ENCODE data around the gene CDH4. TPM values are rescaled to one million over a fixed set of nuclear protein-coding genes. Genes with fewer than 3 reads are reported as not detected.
"Not testable (repeated sequence)": the region's sequence is repeated elsewhere in the genome, so short reads cannot be mapped to it uniquely, and the experiment has no call there.

Gene CDH4
- polyA plus RNA-seq, 1 experiment: 1.5 TPM

DNA sequence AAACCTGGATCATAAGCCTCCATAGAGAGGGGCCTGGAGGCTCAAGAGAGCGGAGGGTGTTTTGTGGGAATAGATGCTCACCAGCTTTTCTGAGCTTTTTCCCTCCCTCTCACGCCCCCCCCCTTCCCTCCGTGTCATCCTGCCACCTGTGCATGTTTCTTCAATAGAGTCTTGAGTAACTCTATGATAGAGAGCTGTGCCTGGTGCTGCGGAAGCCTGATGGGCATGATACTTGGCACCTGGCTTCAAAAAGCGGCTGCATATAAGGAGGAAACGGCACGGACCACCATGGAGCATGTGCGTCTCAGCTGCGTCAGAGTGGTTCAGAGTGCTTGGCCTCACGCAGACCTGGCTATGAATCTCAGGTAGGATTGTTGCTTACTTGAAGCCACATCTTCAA, 198.9 kb downstream of the CDH4 start:
- ChIA-PET POLR2A (no interaction called here), CTCF (no interaction called here)
- Histone ChIP-seq H3K4me3 (ENCODE audit: low read depth, low read length) (no peak overlapping the region), H3K36me3 (ENCODE audit: control insufficient read depth, insufficient read depth, low read length) (no peaks in the 10 kb centered on the region), H3K27me3 (ENCODE audit: control insufficient read depth, insufficient read depth, low read length) (no peaks in the 10 kb centered on the region)
- no peak for DNase-seq (ENCODE audit: low read depth)
- no peak for TF ChIP-seq CTCF (IDR thresholded peaks at IDR 0.05; ENCODE audit: insufficient read depth, low read depth, low read length)

DNA sequence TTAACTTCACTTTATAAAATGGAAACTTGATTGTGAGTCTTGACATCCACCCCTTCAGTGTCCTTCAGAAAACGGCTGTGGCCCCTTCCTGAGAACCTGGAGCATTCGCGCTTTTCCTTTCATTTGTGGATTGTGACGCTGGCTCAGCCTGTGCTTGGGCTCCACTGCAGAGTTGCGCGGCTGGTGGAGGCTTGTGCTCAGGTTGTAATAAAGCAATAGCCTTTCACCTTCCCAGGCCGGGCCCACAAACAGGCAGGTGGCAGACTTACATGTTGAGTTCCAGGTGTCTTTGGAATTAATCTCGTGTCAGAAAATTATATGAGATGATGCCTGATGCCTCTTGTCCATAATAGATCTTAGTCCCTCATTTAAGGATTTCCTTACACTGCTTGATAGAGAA, 199.9 kb downstream of the CDH4 start:
- CTCF ChIA-PET: no interaction called here
- H3K36me3 ChIP-seq (ENCODE audit: control insufficient read depth, insufficient read depth, low read length): no peaks in the 10 kb centered on the region
- POLR2A ChIA-PET: no interaction called here

DNA sequence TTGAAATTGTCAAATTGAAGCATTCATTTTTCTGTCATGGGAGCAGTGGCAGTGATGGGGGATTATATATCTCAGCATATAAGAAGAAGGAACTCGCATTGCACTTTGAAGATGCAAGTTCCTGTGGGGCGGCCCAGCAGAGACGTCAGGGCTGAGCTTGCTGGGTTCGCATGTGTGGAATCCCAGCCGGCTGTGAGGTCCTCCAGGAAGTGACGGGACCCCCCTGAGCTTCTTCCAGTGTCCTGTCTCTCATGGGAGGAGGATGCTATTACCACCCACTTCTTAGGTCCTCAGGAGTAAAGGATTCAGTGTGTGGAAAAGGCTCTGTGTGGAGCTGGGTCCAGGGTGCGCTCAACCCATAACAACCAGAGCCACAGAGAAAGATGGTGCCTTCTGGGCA, 201.2 kb downstream of the CDH4 start:
- no peak for TF ChIP-seq CTCF (IDR thresholded peaks at IDR 0.05; ENCODE audit: insufficient read depth, low read depth, low read length)
- no peak for DNase-seq (ENCODE audit: low read depth)
- no peaks in the 10 kb centered on the region for H3K36me3 ChIP-seq (ENCODE audit: control insufficient read depth, insufficient read depth, low read length)
- no peaks in the 10 kb centered on the region for H3K27me3 ChIP-seq (ENCODE audit: control insufficient read depth, insufficient read depth, low read length)
- CTCF ChIA-PET: no interaction called here
- POLR2A ChIA-PET: no interaction called here
- H3K4me3 ChIP-seq (ENCODE audit: low read depth, low read length): no peak overlapping the region

More for the DNA sequence above, 199.9 kb downstream of the CDH4 start:
- no peak for DNase-seq (ENCODE audit: low read depth)
- H3K27me3 ChIP-seq (ENCODE audit: control insufficient read depth, insufficient read depth, low read length): no peaks in the 10 kb centered on the region
- TF ChIP-seq CTCF (IDR thresholded peaks at IDR 0.05; ENCODE audit: insufficient read depth, low read depth, low read length): no peak
- H3K4me3 ChIP-seq (ENCODE audit: low read depth, low read length): no peak overlapping the region

GRCh38 chr20:61453623-61454022, 201.6 kb downstream of the CDH4 start:
- H3K27me3 ChIP-seq (ENCODE audit: control insufficient read depth, insufficient read depth, low read length); POLR2A ChIA-PET; H3K36me3 ChIP-seq (ENCODE audit: control insufficient read depth, insufficient read depth, low read length); H3K4me3 ChIP-seq (ENCODE audit: low read depth, low read length); CTCF ChIA-PET; DNase-seq (ENCODE audit: low read depth): not testable (repeated sequence)

DNA sequence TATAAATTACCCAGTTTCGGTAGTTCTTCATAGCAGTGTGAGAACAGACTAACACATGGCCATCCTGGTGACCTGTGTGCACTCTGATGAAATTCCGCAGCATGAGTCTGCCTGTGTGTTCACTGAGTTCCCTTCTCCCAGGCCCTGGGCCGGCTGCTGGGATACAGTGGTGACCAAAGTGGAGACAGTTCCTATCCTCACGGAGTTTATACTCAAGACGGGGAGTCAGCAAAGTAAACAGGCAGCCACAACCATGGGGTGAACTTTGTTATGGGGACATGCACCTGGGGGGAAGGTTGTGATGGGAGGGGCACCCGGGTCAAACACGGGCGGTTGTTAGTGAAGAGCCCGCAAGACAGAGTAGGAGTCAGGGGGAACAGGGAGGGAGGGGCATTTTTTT, 202.0 kb downstream of the CDH4 start:
- H3K27me3 ChIP-seq (ENCODE audit: control insufficient read depth, insufficient read depth, low read length): no peaks in the 10 kb centered on the region
- CTCF ChIA-PET: no interaction called here
- no peak overlapping the region for H3K4me3 ChIP-seq (ENCODE audit: low read depth, low read length)
- POLR2A ChIA-PET: no interaction called here
- DNase-seq (ENCODE audit: low read depth): no peak
- no peaks in the 10 kb centered on the region for H3K36me3 ChIP-seq (ENCODE audit: control insufficient read depth, insufficient read depth, low read length)
- no peak for TF ChIP-seq CTCF (IDR thresholded peaks at IDR 0.05; ENCODE audit: insufficient read depth, low read depth, low read length)

- CTCF ChIA-PET: interaction anchor here (0.6 kb wide), 1 partner anchor 1253 kb away, joined by 3 read pairs; no protein-coding TSS in a partner anchor
- POLR2A ChIA-PET: no interaction called here
- Histone ChIP-seq H3K27me3 (ENCODE audit: control insufficient read depth, insufficient read depth, low read length) (no peaks in the 10 kb centered on the region), H3K36me3 (ENCODE audit: control insufficient read depth, insufficient read depth, low read length) (no peaks in the 10 kb centered on the region), H3K4me3 (ENCODE audit: low read depth, low read length) (no peak overlapping the region)
- TF ChIP-seq CTCF (IDR thresholded peaks at IDR 0.05; ENCODE audit: insufficient read depth, low read depth, low read length): no peak
- DNase-seq (ENCODE audit: low read depth): no peak
Measured at GRCh38 chr20:61455508-61456215, 203.6 kb downstream of the CDH4 start.

Measured in BJ (cell line).